Muscle layer of duodenum (tissue), 2 donors: ENCODE data around the gene FOXE1.

Source experiments
- H3K27ac ChIP-seq: one replicate; pipeline ENCODE4 v1.7.0; 2013; ENCODE audit warnings: mild to moderate bottlenecking, low read length
- H3K27me3 ChIP-seq: one replicate; pipeline ENCODE4 v1.7.0; 2013; ENCODE audit warnings: low read depth, mild to moderate bottlenecking, control low read depth, low read length
- H3K36me3 ChIP-seq, 2 donors: one replicate each; pipeline ENCODE4 v1.7.0; 2013; ENCODE audit warnings: low read length in 2 of 2, control low read depth in 1 of 2, mild to moderate bottlenecking in 1 of 2; ENCODE audit not compliant: insufficient read depth in 2 of 2, control insufficient read depth in 1 of 2
- H3K4me1 ChIP-seq, 2 donors: one replicate each; pipeline ENCODE4 v1.7.0; 2013; ENCODE audit warnings: low read length in 2 of 2, mild to moderate bottlenecking in 2 of 2, control low read depth in 1 of 2, moderate library complexity in 1 of 2; ENCODE audit not compliant: insufficient read depth in 2 of 2, control insufficient read depth in 1 of 2
- H3K4me3 ChIP-seq, 2 donors: one replicate each; pipeline ENCODE4 v1.7.0; 2013; ENCODE audit warnings: low read length in 2 of 2, low read depth in 1 of 2, mild to moderate bottlenecking in 1 of 2
- H3K9me3 ChIP-seq, 2 donors: one replicate each; pipeline ENCODE4 v1.7.0; 2013; ENCODE audit warnings: low read length in 2 of 2, control low read depth in 1 of 2, mild to moderate bottlenecking in 1 of 2; ENCODE audit not compliant: control insufficient read depth in 1 of 2
- donor health status: healthy.

Gene FOXE1

GRCh38 chr9:97820373-97820772, 32.7 kb upstream of the FOXE1 start:
- Histone ChIP-seq H3K9me3 (no peaks in the 10 kb centered on the region), H3K27me3 (no peaks in the 10 kb centered on the region), H3K4me3 (no peak overlapping the region), H3K36me3 (no peaks in the 10 kb centered on the region), H3K4me1 (no peaks in the 10 kb centered on the region), H3K27ac (no peak overlapping the region)

GRCh38 chr9:97830884-97831829, 21.9 kb upstream of the FOXE1 start:
- H3K4me1 ChIP-seq: peaks cover 0 to 4% of the 10 kb centered on the region in 2 donors
- H3K4me3 ChIP-seq: no peak overlapping the region
- no peak overlapping the region for H3K27ac ChIP-seq
- H3K36me3 ChIP-seq: no peaks in the 10 kb centered on the region
- no peaks in the 10 kb centered on the region for H3K27me3 ChIP-seq
- no peaks in the 10 kb centered on the region for H3K9me3 ChIP-seq

DNA sequence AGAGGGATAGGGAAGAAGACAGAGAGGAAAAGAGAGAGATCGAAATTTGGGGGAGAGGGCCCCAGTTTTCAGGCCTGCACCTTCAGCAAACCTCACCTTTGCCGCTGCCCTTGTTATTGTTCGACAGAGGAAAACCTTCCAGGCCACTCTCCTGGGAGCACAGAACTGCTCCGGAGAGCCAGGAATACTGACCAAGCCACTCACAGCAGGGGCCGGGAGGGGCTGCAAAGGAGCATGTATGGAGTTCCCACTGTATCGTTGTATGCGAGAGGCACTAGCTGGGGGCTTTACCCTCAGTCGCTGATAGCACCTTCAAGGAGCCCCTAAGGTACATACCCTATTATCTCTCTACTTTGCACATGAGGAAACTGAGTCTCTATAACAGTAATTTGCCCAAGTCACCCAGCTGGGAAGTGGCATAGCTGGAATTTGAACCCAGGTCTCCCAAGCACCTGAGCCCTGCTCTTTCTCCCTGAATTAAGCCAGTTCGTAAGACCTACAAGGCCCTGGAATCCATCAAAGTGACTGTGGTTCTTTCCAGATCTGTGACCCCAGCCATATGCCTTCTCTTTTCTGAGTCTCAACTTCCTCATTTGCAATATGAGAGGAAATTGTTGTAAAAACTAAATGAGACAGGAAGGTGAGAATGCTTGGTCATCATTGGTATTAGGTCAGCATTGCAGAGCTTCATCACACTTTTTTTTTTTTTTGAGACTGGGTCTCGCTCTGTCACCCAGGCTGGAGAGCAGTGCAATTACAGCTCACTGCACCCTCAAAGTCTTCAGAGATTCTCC, 21.0 kb upstream of the FOXE1 start:
- Histone ChIP-seq H3K27me3 (no peaks in the 10 kb centered on the region), H3K9me3 (no peaks in the 10 kb centered on the region), H3K4me1 (peaks cover 0 to 4% of the 10 kb centered on the region in 2 donors), H3K4me3 (no peak overlapping the region), H3K27ac (no peak overlapping the region), H3K36me3 (no peaks in the 10 kb centered on the region)

DNA sequence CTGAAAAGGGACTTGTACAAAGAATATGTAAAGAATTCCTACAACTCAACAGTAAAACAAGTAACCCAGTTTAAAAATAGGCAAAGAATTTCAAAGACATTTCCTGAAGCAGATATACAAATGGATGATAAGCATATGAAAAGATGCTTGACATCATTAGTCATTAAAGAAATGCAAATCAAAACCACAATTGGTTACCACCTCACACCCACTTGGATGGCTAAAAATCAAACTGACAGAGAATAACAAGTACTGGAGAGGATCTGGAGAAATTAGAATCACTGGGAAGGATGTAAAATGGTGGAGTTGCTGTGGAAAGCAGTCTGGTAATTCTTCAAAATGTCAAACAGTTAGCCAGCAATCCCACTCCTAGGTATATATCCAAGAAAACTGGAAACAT, 12.5 kb upstream of the FOXE1 start:
- no peaks in the 10 kb centered on the region for H3K9me3 ChIP-seq

DNA sequence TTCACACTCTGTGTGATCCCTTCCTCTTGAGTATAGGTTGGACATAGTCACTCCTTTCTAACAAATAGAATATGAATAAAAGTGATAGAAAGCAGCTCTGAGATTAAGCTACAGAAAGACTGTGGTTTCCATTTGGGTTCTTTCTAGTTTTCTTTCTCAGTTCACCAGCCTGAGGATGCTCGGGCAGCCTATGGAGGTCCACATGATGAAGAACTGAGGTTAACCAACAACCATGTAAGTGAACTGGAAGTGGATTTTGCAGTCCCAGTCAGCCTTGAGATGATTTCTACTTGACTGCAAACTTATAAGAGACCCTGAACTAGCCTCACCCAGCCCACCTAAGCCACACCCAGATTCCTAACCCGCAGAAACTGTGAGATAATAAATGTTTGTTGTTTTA, 10.1 kb upstream of the FOXE1 start:
- Histone ChIP-seq H3K27me3 (peaks cover 39% of the 10 kb centered on the region), H3K36me3 (no peaks in the 10 kb centered on the region), H3K4me1 (peaks cover 0 to 1% of the 10 kb centered on the region in 2 donors), H3K4me3 (no peak overlapping the region), H3K27ac (no peak overlapping the region), H3K9me3 (no peaks in the 10 kb centered on the region)

More for the DNA sequence above, 12.5 kb upstream of the FOXE1 start:
- Histone ChIP-seq H3K27ac (no peak overlapping the region), H3K4me3 (no peak overlapping the region), H3K4me1 (no peaks in the 10 kb centered on the region), H3K27me3 (peaks cover 20% of the 10 kb centered on the region), H3K36me3 (no peaks in the 10 kb centered on the region)

DNA sequence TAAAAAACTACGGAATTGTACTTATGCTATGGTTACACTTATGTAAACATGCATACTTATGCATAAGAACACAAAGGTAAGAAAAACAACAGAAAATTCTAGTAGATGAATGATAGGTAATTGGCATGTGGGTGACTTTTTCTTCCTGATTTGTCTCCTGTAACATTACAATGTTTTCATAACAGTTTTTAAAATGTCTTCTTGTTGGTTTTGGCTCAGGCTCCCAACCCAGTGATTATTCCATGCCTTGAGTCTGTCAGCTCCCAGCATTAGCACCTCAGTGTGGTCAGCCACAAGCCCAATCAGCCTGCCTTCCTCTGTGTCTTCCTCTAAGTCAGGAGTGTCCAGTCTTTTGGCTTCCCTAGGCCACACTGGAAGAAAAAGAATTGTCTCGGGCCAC, 7.9 kb upstream of the FOXE1 start:
- Histone ChIP-seq H3K27me3 (peaks cover 55% of the 10 kb centered on the region), H3K4me3 (no peak overlapping the region), H3K9me3 (no peaks in the 10 kb centered on the region), H3K36me3 (no peaks in the 10 kb centered on the region), H3K4me1 (peaks cover 0 to 14% of the 10 kb centered on the region in 2 donors), H3K27ac (no peak overlapping the region)

GRCh38 chr9:97845763-97846162, 7.3 kb upstream of the FOXE1 start:
- Histone ChIP-seq H3K27ac (no peak overlapping the region), H3K9me3 (no peaks in the 10 kb centered on the region), H3K4me3 (no peak overlapping the region), H3K36me3 (no peaks in the 10 kb centered on the region), H3K4me1 (peaks cover 0 to 14% of the 10 kb centered on the region in 2 donors), H3K27me3 (peaks cover 55% of the 10 kb centered on the region)

GRCh38 chr9:97846347-97846746, 6.7 kb upstream of the FOXE1 start:
- Histone ChIP-seq H3K36me3 (no peaks in the 10 kb centered on the region), H3K9me3 (no peaks in the 10 kb centered on the region), H3K4me3 (no peak overlapping the region), H3K27ac (no peak overlapping the region), H3K4me1 (peaks cover 0 to 14% of the 10 kb centered on the region in 2 donors), H3K27me3 (peaks cover 59% of the 10 kb centered on the region)

GRCh38 chr9:97847474-97848214, 5.4 kb upstream of the FOXE1 start:
- no peak overlapping the region for H3K4me3 ChIP-seq
- H3K27me3 ChIP-seq: peaks cover 68% of the 10 kb centered on the region
- H3K9me3 ChIP-seq: peaks cover 0 to 2% of the 10 kb centered on the region in 2 donors
- no peak overlapping the region for H3K27ac ChIP-seq
- peaks cover 0 to 23% of the 10 kb centered on the region in 2 donors for H3K4me1 ChIP-seq
- H3K36me3 ChIP-seq: no peaks in the 10 kb centered on the region

DNA sequence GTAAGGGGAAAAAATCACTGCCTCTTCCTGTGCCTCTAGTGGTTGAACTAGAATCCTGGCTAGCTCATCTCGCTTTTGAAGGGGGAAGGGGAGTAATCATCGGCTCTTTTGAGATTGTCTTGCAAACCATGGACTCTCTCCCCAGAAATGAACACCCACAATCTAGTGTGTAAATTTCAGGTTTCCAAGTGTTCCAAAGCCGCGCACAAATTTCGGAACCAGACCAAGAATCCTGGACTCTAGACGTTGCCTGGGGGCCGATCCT, 4.9 kb upstream of the FOXE1 start:
- no peak overlapping the region for H3K4me3 ChIP-seq
- H3K27ac ChIP-seq: no peak overlapping the region
- H3K9me3 ChIP-seq: peaks cover 0 to 2% of the 10 kb centered on the region in 2 donors
- no peaks in the 10 kb centered on the region for H3K36me3 ChIP-seq
- peaks cover 0 to 28% of the 10 kb centered on the region in 2 donors for H3K4me1 ChIP-seq
- peaks cover 70% of the 10 kb centered on the region for H3K27me3 ChIP-seq
